Measurements from ENCODE around the gene PACRG.

DNA sequence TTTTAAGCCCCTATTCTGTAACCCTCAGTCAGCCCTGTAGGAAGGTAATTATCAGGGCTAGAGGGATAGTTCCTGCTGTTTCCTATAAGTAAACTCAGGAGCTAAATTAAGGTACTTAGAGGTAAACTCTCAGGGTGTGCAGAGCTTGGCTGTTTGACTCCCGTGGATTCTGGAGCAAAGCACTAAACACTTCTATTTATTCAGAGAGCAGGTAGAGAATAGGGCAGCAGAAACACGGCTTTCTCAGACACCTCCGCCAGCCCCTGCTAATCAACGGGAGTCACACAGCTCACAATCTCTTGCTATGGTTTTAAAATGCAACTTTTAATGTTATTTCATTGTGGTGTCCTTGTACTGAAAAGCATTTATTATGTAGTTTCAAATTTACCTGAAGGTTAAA is 22.0 kb upstream of the PACRG start:
- TF ChIP-seq, protein P1, sequence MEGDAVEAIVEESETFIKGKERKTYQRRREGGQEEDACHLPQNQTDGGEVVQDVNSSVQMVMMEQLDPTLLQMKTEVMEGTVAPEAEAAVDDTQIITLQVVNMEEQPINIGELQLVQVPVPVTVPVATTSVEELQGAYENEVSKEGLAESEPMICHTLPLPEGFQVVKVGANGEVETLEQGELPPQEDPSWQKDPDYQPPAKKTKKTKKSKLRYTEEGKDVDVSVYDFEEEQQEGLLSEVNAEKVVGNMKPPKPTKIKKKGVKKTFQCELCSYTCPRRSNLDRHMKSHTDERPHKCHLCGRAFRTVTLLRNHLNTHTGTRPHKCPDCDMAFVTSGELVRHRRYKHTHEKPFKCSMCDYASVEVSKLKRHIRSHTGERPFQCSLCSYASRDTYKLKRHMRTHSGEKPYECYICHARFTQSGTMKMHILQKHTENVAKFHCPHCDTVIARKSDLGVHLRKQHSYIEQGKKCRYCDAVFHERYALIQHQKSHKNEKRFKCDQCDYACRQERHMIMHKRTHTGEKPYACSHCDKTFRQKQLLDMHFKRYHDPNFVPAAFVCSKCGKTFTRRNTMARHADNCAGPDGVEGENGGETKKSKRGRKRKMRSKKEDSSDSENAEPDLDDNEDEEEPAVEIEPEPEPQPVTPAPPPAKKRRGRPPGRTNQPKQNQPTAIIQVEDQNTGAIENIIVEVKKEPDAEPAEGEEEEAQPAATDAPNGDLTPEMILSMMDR (IDR thresholded peaks at IDR 0.05), result no peak
- TF ChIP-seq POLR2A (IDR thresholded peaks at IDR 0.05) (no peak), POLR2AphosphoS5 (IDR thresholded peaks at IDR 0.05) (no peak)

Data from upper lobe of left lung (tissue), 4 donors.